HepG2 (cell line): ENCODE results near the gene ZSCAN21. TPM values are rescaled to one million over a fixed set of nuclear protein-coding genes. Genes with fewer than 3 reads are reported as not detected.

ENCODE experiments used
- DZIP1 ChIP-seq: sonication (generic); formaldehyde crosslinking; IDR thresholded peaks from 2 replicates; pipeline ENCODE4 v1.5.0; 2020; ENCODE audit warnings: mild to moderate bottlenecking, missing genetic modification reagents
- GTF2F1 ChIP-seq: fragments of 150-350 bp; IDR thresholded peaks from 2 replicates; pipeline ENCODE4 v1.6.1; 2014; ENCODE audit warnings: low read length
- HES4 ChIP-seq: sonication (generic); formaldehyde crosslinking; IDR thresholded peaks from 2 replicates; pipeline ENCODE4 v1.9.0; 2021; ENCODE audit warnings: mild to moderate bottlenecking, missing genetic modification reagents, borderline replicate concordance
- HOXD1 ChIP-seq: sonication (generic); formaldehyde crosslinking; IDR thresholded peaks from 2 replicates; pipeline ENCODE4 v1.5.0; 2020; ENCODE audit warnings: missing genetic modification reagents
- KLF16 ChIP-seq, 2 experiments: sonication (generic) in 1 of 2; formaldehyde crosslinking in 1 of 2; IDR thresholded peaks; 2 replicates each; pipeline versions ENCODE4 v1.6.1 to v1.8.0; 2016 to 2023; ENCODE audit warnings: missing genetic modification reagents in 2 of 2, missing compliant biosample characterization in 1 of 2
- KLF9 ChIP-seq: IDR thresholded peaks from 2 replicates; pipeline ENCODE4 v1.6.1; 2016; ENCODE audit warnings: low read depth
- MAZ ChIP-seq, 2 experiments: sonication (generic) in 1 of 2; formaldehyde crosslinking in 1 of 2; IDR thresholded peaks; 2 replicates each; pipeline versions ENCODE4 v1.5.0 to v1.6.1; 2012 to 2020; ENCODE audit warnings: low read depth in 2 of 2, mild to moderate bottlenecking in 2 of 2, borderline replicate concordance in 1 of 2, improper control_type of control experiment in 1 of 2, low read length in 1 of 2, missing genetic modification reagents in 1 of 2, moderate library complexity in 1 of 2
- MED1 ChIP-seq: sonication (generic); formaldehyde crosslinking; IDR thresholded peaks from 2 replicates; pipeline ENCODE4 v1.4.0; 2020; ENCODE audit warnings: missing genetic modification reagents
- NAIF1 ChIP-seq: sonication (generic); formaldehyde crosslinking; IDR thresholded peaks from 2 replicates; pipeline ENCODE4 v1.5.0; 2020; ENCODE audit warnings: mild to moderate bottlenecking, missing genetic modification reagents, borderline replicate concordance
- NFRKB ChIP-seq: fragments of 450-650 bp; IDR thresholded peaks from 2 replicates; pipeline ENCODE4 v1.6.1; 2017
- PHB2 ChIP-seq: fragments of 450-650 bp; IDR thresholded peaks from 2 replicates; pipeline ENCODE4 v1.6.1; 2018; ENCODE audit not compliant: partially characterized antibody
- SYNCRIP ChIP-seq: fragments of 200-400 bp; formaldehyde crosslinking; IDR thresholded peaks from 2 replicates; pipeline ENCODE4 v1.6.1; 2018; ENCODE audit warnings: mild to moderate bottlenecking, low read depth, low read length; ENCODE audit not compliant: insufficient read depth
- TBP ChIP-seq: sonication (generic); formaldehyde crosslinking; IDR thresholded peaks from 2 replicates; pipeline ENCODE4 v1.5.0; 2020; ENCODE audit warnings: missing genetic modification reagents
- THAP11 ChIP-seq: IDR thresholded peaks from 2 replicates; pipeline ENCODE4 v1.6.1; 2016; ENCODE audit warnings: missing biosample characterization, missing genetic modification reagents
- TP53 ChIP-seq: sonication (generic); formaldehyde crosslinking; conservative IDR thresholded peaks from 2 replicates; pipeline ENCODE4 v1.4.0; 2020; ENCODE audit warnings: missing genetic modification reagents
- U2AF1 ChIP-seq: fragments of 200-400 bp; formaldehyde crosslinking; optimal IDR thresholded peaks from 2 replicates; pipeline ENCODE3; 2017; ENCODE audit warnings: mild to moderate bottlenecking, low read depth, low read length
- YEATS4 ChIP-seq: sonication (generic); formaldehyde crosslinking; IDR thresholded peaks from 2 replicates; pipeline ENCODE4 v1.4.0; 2020; ENCODE audit warnings: missing genetic modification reagents, borderline replicate concordance
- ZMYM4 ChIP-seq: sonication (generic); formaldehyde crosslinking; IDR thresholded peaks from 2 replicates; pipeline ENCODE4 v1.8.1; 2023; ENCODE audit warnings: mild to moderate bottlenecking, missing genetic modification reagents
- ZNF224 ChIP-seq: sonication (generic); formaldehyde crosslinking; IDR thresholded peaks from 2 replicates; pipeline ENCODE4 v1.5.0; 2020; ENCODE audit warnings: mild to moderate bottlenecking, missing genetic modification reagents
- ZNF567 ChIP-seq: sonication (generic); formaldehyde crosslinking; IDR thresholded peaks from 2 replicates; pipeline ENCODE4 v1.8.1; 2023; ENCODE audit warnings: mild to moderate bottlenecking, missing genetic modification reagents, borderline replicate concordance
- ZNF615 ChIP-seq: sonication (generic); formaldehyde crosslinking; IDR thresholded peaks from 2 replicates; pipeline ENCODE4 v1.5.0; 2020; ENCODE audit warnings: mild to moderate bottlenecking, missing genetic modification reagents, borderline replicate concordance
- ZNF639 ChIP-seq: conservative IDR thresholded peaks from 2 replicates; pipeline ENCODE4 v1.6.1; 2018; ENCODE audit warnings: missing genetic modification reagents
- ZNF678 ChIP-seq: sonication (generic); formaldehyde crosslinking; IDR thresholded peaks from 2 replicates; pipeline ENCODE4 v1.4.0; 2020; ENCODE audit warnings: mild to moderate bottlenecking, missing genetic modification reagents
- ZNF770 ChIP-seq: sonication (generic); formaldehyde crosslinking; IDR thresholded peaks from 2 replicates; pipeline ENCODE4 v1.5.0; 2020; ENCODE audit warnings: mild to moderate bottlenecking, missing genetic modification reagents
- ZNF784 ChIP-seq: sonication (generic); formaldehyde crosslinking; IDR thresholded peaks from 2 replicates; pipeline ENCODE4 v1.5.1; 2020; ENCODE audit warnings: missing genetic modification reagents, mild to moderate bottlenecking, borderline replicate concordance
- polyA plus RNA-seq, 8 experiments: library from polyadenylated mRNA; depleted of rRNA in 3 of 8; stranded (reverse) in 7 of 8; unstranded in 1 of 8; fragments of >200 nt; fragmentation: Illumina TruSeq in 4 of 8; extraction: Trizol in 4 of 8; gene quantifications; 2 replicates each; pipeline versions ENCODE4 v1.2.1 to v1.2.3, GENCODE V29; 2011 to 2016; ENCODE audit warnings: low read depth in 4 of 8, missing spikeins in 1 of 8, mixed read lengths in 1 of 8; ENCODE audit not compliant: insufficient read depth in 1 of 8
- total RNA-seq, 5 experiments: library from RNA; depleted of rRNA; stranded (reverse); fragments of >200 nt; fragmentation: Illumina TruSeq; extraction: Trizol; gene quantifications; 2 replicates each; pipeline ENCODE4 v1.2.3, GENCODE V29; 2016; ENCODE audit warnings: low read depth in 1 of 5

The ZSCAN21 gene
- total and polyA plus RNA-seq, 2 of the 13 experiments (the other 11 are each of a cell fraction or from before 2014, with no cell fraction given) = 7.0 to 10.0 TPM

DNA sequence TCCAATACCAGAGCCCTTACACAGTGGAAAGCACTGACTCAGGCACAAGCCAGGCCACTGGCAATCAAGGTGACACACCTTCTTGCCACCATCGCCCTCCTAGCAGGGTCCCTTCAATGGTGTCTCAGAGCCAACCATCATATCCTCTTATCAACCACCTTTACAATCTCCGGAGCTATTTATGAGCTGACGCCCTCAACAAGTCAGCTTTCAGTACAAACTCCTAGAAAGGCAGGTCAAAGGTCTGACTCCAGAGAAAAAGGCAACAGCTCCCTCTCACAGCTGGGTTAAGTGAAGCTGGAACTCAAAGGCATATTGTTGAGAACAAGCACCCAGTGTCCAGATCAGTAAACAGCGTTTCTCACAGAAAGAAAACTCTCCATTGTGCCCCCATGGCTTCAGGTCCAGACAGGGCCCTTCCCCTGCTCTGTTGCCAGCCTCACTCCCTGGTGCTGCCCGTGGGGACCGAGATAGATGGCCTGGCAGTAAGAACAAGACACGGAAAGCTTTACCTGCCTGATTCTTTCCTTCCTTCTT lies 29.5 kb downstream of the ZSCAN21 start (continued):
- TF ChIP-seq ZNF784 (CRISPR knock-in tag) = 0 out of 2 replicates have a peak, but pooled peaks have one; percentile 60
- no peak for TF ChIP-seq ZNF678 (CRISPR knock-in tag)
- no peak for TF ChIP-seq TBP (CRISPR knock-in tag)
- TF ChIP-seq KLF16 (CRISPR knock-in tag; IDR thresholded peaks at IDR 0.05) = no peak
- TF ChIP-seq ZNF224 (CRISPR knock-in tag) = no peak
- TF ChIP-seq ZNF567 = no peak; the same call in 1 of the 2 replicates
- peak; percentile 38; the same call in 1 of the 2 replicates for TF ChIP-seq ZMYM4 (CRISPR knock-in tag)
- TF ChIP-seq U2AF1 = no peak
- TF ChIP-seq ZNF770 = no peak
- no peak for TF ChIP-seq YEATS4 (CRISPR knock-in tag)
- no peak for TF ChIP-seq NAIF1 (CRISPR knock-in tag)
- TF ChIP-seq SYNCRIP = no peak
- peak; percentile 36 for TF ChIP-seq THAP11 (CRISPR knock-in tag)
- TF ChIP-seq HES4 (CRISPR knock-in tag) = no peak
- no peak for TF ChIP-seq HOXD1 (CRISPR knock-in tag)
- no peak for TF ChIP-seq DZIP1 (CRISPR knock-in tag)
- TF ChIP-seq NFRKB = no peak
- no peak for TF ChIP-seq KLF9
- TF ChIP-seq PHB2 = no peak
- peak; percentile 63 for TF ChIP-seq MED1 (CRISPR knock-in tag)
- no peak for TF ChIP-seq TP53 (CRISPR knock-in tag)
- 0 out of 2 replicates have a peak, but pooled peaks have one; percentile 40 for TF ChIP-seq MAZ (IDR thresholded peaks at IDR 0.05; ENCODE audit: borderline replicate concordance, low read depth, low read length)
- no peak for TF ChIP-seq MAZ (CRISPR knock-in tag; IDR thresholded peaks at IDR 0.05; ENCODE audit: low read depth)
- no peak for TF ChIP-seq GTF2F1
- TF ChIP-seq ZNF639 = no peak
- no peak for TF ChIP-seq ZNF615 (CRISPR knock-in tag)
